Calu3 (cell line): ENCODE measurements around the gene ABCD3. TPM values are rescaled to one million over a fixed set of nuclear protein-coding genes. Genes with fewer than 3 reads are reported as not detected.
"Not testable (repeated sequence)": the region's sequence is repeated elsewhere in the genome, so short reads cannot be mapped to it uniquely, and the experiment has no call there.

Source experiments
- BruUV-seq: library from RNA; stranded (reverse); fragments of 400-500 nt; replicated peaks from 2 replicates; lab custom pipeline; 2021; lab: Mats Ljungman, UMichigan
- CTCF ChIA-PET: fragments of 300-600 bp; sonication (Branson Sonifier 250); formaldehyde crosslinking; loops from one replicate; lab custom pipeline; 2022; ENCODE audit warnings: antibody characterized with exemption; lab: Charles Lee
- DNase-seq: peaks from one replicate; pipeline ENCODE4 v3.0.0; 2022
- H3K27ac Mint-ChIP-seq: one replicate; pipeline ENCODE4 v1.8.0; 2022; ENCODE audit warnings: mixed read lengths; ENCODE audit not compliant: unreplicated experiment
- H3K27me3 Mint-ChIP-seq: one replicate; pipeline ENCODE4 v1.8.0; 2022; ENCODE audit warnings: mixed read lengths; ENCODE audit not compliant: unreplicated experiment
- H3K36me3 Mint-ChIP-seq: one replicate; pipeline ENCODE4 v1.8.0; 2022; ENCODE audit warnings: mild to moderate bottlenecking, moderate library complexity, mixed read lengths; ENCODE audit not compliant: insufficient read depth, unreplicated experiment
- H3K4me1 Mint-ChIP-seq: one replicate; pipeline ENCODE4 v1.8.0; 2022; ENCODE audit warnings: mild to moderate bottlenecking, low read depth, mixed read lengths; ENCODE audit not compliant: unreplicated experiment
- H3K4me3 Mint-ChIP-seq: one replicate; pipeline ENCODE4 v1.8.0; 2022; ENCODE audit warnings: mild to moderate bottlenecking, low read depth, moderate library complexity, mixed read lengths; ENCODE audit not compliant: unreplicated experiment
- H3K9me3 Mint-ChIP-seq: one replicate; pipeline ENCODE4 v1.8.0; 2022; ENCODE audit warnings: low read depth, mixed read lengths; ENCODE audit not compliant: unreplicated experiment
- CTCF ChIP-seq: fragments of 200-600 bp; IDR thresholded peaks from one replicate; pipeline ENCODE4 v1.8.0; 2022; ENCODE audit warnings: antibody characterized with exemption; ENCODE audit not compliant: unreplicated experiment
- intact Hi-C: fragments of 100-400 bp; cut with micrococcal nuclease; formaldehyde crosslinking; loops from one replicate; pipeline ENCODE4 v1.10.0; 2022; ENCODE audit not compliant: unreplicated experiment
- total RNA-seq: library from RNA; stranded (reverse); gene quantifications from 2 replicates; pipeline ENCODE4 v1.2.3, GENCODE V29; 2022

ABCD3 gene
- total RNA-seq, 1 experiment from 2014 or later = 59.3 TPM

GRCh38 chr1:94565901-94566300 lies 147.7 kb downstream of the ABCD3 start:
- H3K4me3 Mint-ChIP-seq = no peak overlapping the region
- no peaks in the 10 kb centered on the region for H3K9me3 Mint-ChIP-seq
- intact Hi-C loops = no loop called here
- peaks cover 34% of the 10 kb centered on the region for H3K4me1 Mint-ChIP-seq
- BruUV-seq = no TSS peak
- CTCF ChIA-PET = interaction anchor here (0.6 kb wide), 1 partner anchor 11 kb away, joined by 7 read pairs; no protein-coding TSS in a partner anchor
- no peak for DNase-seq
- no peak for TF ChIP-seq CTCF
- no peaks in the 10 kb centered on the region for H3K27me3 Mint-ChIP-seq
- no peak overlapping the region for H3K27ac Mint-ChIP-seq
- H3K36me3 Mint-ChIP-seq = no peaks in the 10 kb centered on the region

- peaks cover 33% of the 10 kb centered on the region for H3K4me1 Mint-ChIP-seq
- H3K27ac Mint-ChIP-seq, DNase-seq, H3K4me3 Mint-ChIP-seq, BruUV-seq, H3K36me3 Mint-ChIP-seq, intact Hi-C loops, H3K9me3 Mint-ChIP-seq, CTCF ChIA-PET, H3K27me3 Mint-ChIP-seq: not testable (repeated sequence)
Observed at GRCh38 chr1:94566436-94566835, 148.2 kb downstream of the ABCD3 start.

- H3K27me3 Mint-ChIP-seq, BruUV-seq, H3K4me3 Mint-ChIP-seq, H3K27ac Mint-ChIP-seq, CTCF ChIA-PET, H3K9me3 Mint-ChIP-seq, intact Hi-C loops, DNase-seq, H3K36me3 Mint-ChIP-seq: not testable (repeated sequence)
- H3K4me1 Mint-ChIP-seq = peaks cover 16% of the 10 kb centered on the region
Observed at GRCh38 chr1:94567975-94568607, 149.9 kb downstream of the ABCD3 start.

Other genes with a start within 250 kb of the ABCD3 start
- gene ARHGAP29, start 180.8 kb upstream of the ABCD3 start, total RNA-seq = 57.9 and 62.6 TPM in 2 replicates
- gene F3, start 123.4 kb downstream of the ABCD3 start, total RNA-seq = 344 and 387 TPM in 2 replicates